Aorta (tissue), 5 donors: ENCODE measurements around the gene FMR1. TPM values are rescaled to one million over a fixed set of nuclear protein-coding genes. Genes with fewer than 3 reads are reported as not detected.

Experiments
- ATAC-seq: fragments of 200-7000 bp; cut with Tn5 transposase; one replicate; pipeline ENCODE4 v1.9.1; 2022; ENCODE audit warnings: moderate library complexity; ENCODE audit not compliant: low FRiP score
- DNase-seq, 2 donors: peaks; one replicate each; pipeline ENCODE4 v3.0.0-alpha.2; 2020
- H3K27ac ChIP-seq, 2 donors: one replicate each; pipeline ENCODE4 v1.5.1; 2013; ENCODE audit warnings: low read length in 2 of 2, mild to moderate bottlenecking in 2 of 2, moderate library complexity in 2 of 2, control low read depth in 1 of 2, inconsistent platforms in 1 of 2, low read depth in 1 of 2
- H3K27me3 ChIP-seq, 2 donors: one replicate each; pipeline ENCODE4 v1.6.1; 2013; ENCODE audit warnings: control low read depth in 1 of 2, low read length in 1 of 2, mild to moderate bottlenecking in 1 of 2, moderate library complexity in 1 of 2; ENCODE audit not compliant: insufficient read depth in 2 of 2, control insufficient read depth in 1 of 2
- H3K36me3 ChIP-seq, 2 donors: one replicate each; pipeline ENCODE4 v1.6.1; 2013; ENCODE audit warnings: control low read depth in 1 of 2, low read length in 1 of 2, mild to moderate bottlenecking in 1 of 2; ENCODE audit not compliant: insufficient read depth in 2 of 2, control insufficient read depth in 1 of 2
- H3K4me1 ChIP-seq, 2 donors: one replicate each; pipeline ENCODE4 v1.6.1; 2013; ENCODE audit warnings: low read length in 2 of 2, control low read depth in 1 of 2, mild to moderate bottlenecking in 1 of 2, moderate library complexity in 1 of 2; ENCODE audit not compliant: insufficient read depth in 2 of 2, control insufficient read depth in 1 of 2
- H3K4me3 ChIP-seq, 2 donors: one replicate each; pipeline ENCODE4 v1.5.1; 2013; ENCODE audit warnings: low read length in 2 of 2, control low read depth in 1 of 2, mild to moderate bottlenecking in 1 of 2
- H3K9me3 ChIP-seq: one replicate; pipeline ENCODE4 v1.6.1; 2013; ENCODE audit warnings: mild to moderate bottlenecking, low read length; ENCODE audit not compliant: control insufficient read depth
- WGBS, 2 donors: extraction: QIAGEN DNeasy Blood & Tissue Kit; methylation state at CpG; one replicate each; pipeline ENCODE4 v1.1.7; 2013; 5-methylcytosine and 5-hydroxymethylcytosine counted together
- intact Hi-C, 2 donors: fragments of 100-400 bp; cut with DNase I; formaldehyde crosslinking; loops; one replicate each; pipeline versions ENCODE4 v1.14.2 to v1.15.0; 2022
- polyA plus RNA-seq, 2 donors: library from polyadenylated mRNA; stranded (reverse); fragments of 200-250 nt; gene quantifications; one replicate each; pipeline ENCODE4 v1.2.3, GENCODE V29; 2013
- total RNA-seq, 2 donors: library from RNA; stranded (reverse); fragmentation: NEBNext Ultra II Directional; extraction: Animal tissue kit (Norgen Biotek cat#: 25700); gene quantifications; one replicate each; pipeline ENCODE4 v1.2.1, GENCODE V29; 2021
- donor health status: healthy with polysubstance abuse.
- donor health status: Bipolar disorder and iron deficiency.
- donor health status: DM: no; HTN: no; CAD: no.
- donor health status: DM: no; HTN: no; CAD: no.
- donor health status: DM: yes; HTN: yes; CAD: no.

Gene FMR1
- total and polyA plus RNA-seq, 4 donors: 25.4 to 51.8 (median 36.1) TPM

GRCh38 chrX:147912093-147912801 is 528 bp downstream of the FMR1 start:
- peak overlapping the region in 1 of 2 donors; percentile 75 for H3K27ac ChIP-seq
- peak; percentile 51 to 79 for DNase-seq
- WGBS, 2 donors: 0 to 40% methylated on average over 38 to 58 of the region's 58 CpGs
- ATAC-seq: peak; percentile 46
- no peaks in the 10 kb centered on the region for H3K36me3 ChIP-seq
- intact Hi-C loops: no loop called here
- no peaks in the 10 kb centered on the region for H3K9me3 ChIP-seq
- H3K4me1 ChIP-seq: no peaks in the 10 kb centered on the region
- no peaks in the 10 kb centered on the region for H3K27me3 ChIP-seq
- peak overlapping the region; percentile 8 to 24 for H3K4me3 ChIP-seq

- H3K36me3 ChIP-seq: no peaks in the 10 kb centered on the region
- WGBS, 2 donors: 60 to 74% methylated on average over 6 of the region's 6 CpGs
- intact Hi-C loops: no loop called here
- H3K4me3 ChIP-seq: no peak overlapping the region
- H3K27ac ChIP-seq: no peak overlapping the region
- DNase-seq: no peak
- no peaks in the 10 kb centered on the region for H3K4me1 ChIP-seq
- no peaks in the 10 kb centered on the region for H3K27me3 ChIP-seq
- H3K9me3 ChIP-seq: no peaks in the 10 kb centered on the region
- ATAC-seq: no peak
These were observed 1.9 kb downstream of the FMR1 start for GRCh38 chrX:147913570-147913969.

GRCh38 chrX:147914591-147914990 is 2.9 kb downstream of the FMR1 start:
- H3K27ac ChIP-seq: no peak overlapping the region
- intact Hi-C loops: no loop called here
- H3K4me1 ChIP-seq: no peaks in the 10 kb centered on the region
- no peak overlapping the region for H3K4me3 ChIP-seq
- no peak for DNase-seq
- ATAC-seq: no peak
- H3K9me3 ChIP-seq: no peaks in the 10 kb centered on the region
- H3K27me3 ChIP-seq: no peaks in the 10 kb centered on the region
- 64 to 73% methylated on average over 3 of the region's 3 CpGs for WGBS, 2 donors
- H3K36me3 ChIP-seq: no peaks in the 10 kb centered on the region

- peaks cover 0 to 4% of the 10 kb centered on the region in 2 donors for H3K4me1 ChIP-seq
- WGBS, 2 donors: 64 to 85% methylated on average over 6 of the region's 6 CpGs
These were observed 4.8 kb downstream of the FMR1 start for GRCh38 chrX:147916375-147916968.

GRCh38 chrX:147917700-147918695 is 6.3 kb downstream of the FMR1 start:
- Histone ChIP-seq H3K27me3 (no peaks in the 10 kb centered on the region), H3K9me3 (no peaks in the 10 kb centered on the region), H3K4me3 (no peak overlapping the region), H3K4me1 (peaks cover 0 to 4% of the 10 kb centered on the region in 2 donors), H3K36me3 (no peaks in the 10 kb centered on the region), H3K27ac (no peak overlapping the region)
- DNase-seq: no peak
- ATAC-seq: no peak
- WGBS, 2 donors: 61 to 69% methylated on average over 10 of the region's 10 CpGs
- intact Hi-C loops: no loop called here

More at GRCh38 chrX:147916375-147916968, 4.8 kb downstream of the FMR1 start:
- DNase-seq (no peak), ATAC-seq (no peak)
- intact Hi-C loops: no loop called here
- H3K36me3 ChIP-seq: no peaks in the 10 kb centered on the region
- no peaks in the 10 kb centered on the region for H3K27me3 ChIP-seq
- H3K4me3 ChIP-seq: no peak overlapping the region
- no peaks in the 10 kb centered on the region for H3K9me3 ChIP-seq
- H3K27ac ChIP-seq: no peak overlapping the region

- H3K27me3 ChIP-seq: no peaks in the 10 kb centered on the region
- WGBS, 2 donors: 51 to 72% methylated on average over 3 of the region's 3 CpGs
- H3K4me1 ChIP-seq: peaks cover 0 to 4% of the 10 kb centered on the region in 2 donors
- DNase-seq (no peak), ATAC-seq (no peak)
- H3K27ac ChIP-seq: no peak overlapping the region
- H3K9me3 ChIP-seq: no peaks in the 10 kb centered on the region
- H3K36me3 ChIP-seq: no peaks in the 10 kb centered on the region
- H3K4me3 ChIP-seq: no peak overlapping the region
- intact Hi-C loops: no loop called here
These were observed 8.5 kb downstream of the FMR1 start for GRCh38 chrX:147920161-147920666.

- DNase-seq (no peak), ATAC-seq (no peak)
- Histone ChIP-seq H3K9me3 (no peaks in the 10 kb centered on the region), H3K4me1 (peaks cover 0 to 4% of the 10 kb centered on the region in 2 donors), H3K36me3 (no peaks in the 10 kb centered on the region), H3K27ac (no peak overlapping the region), H3K4me3 (no peak overlapping the region), H3K27me3 (no peaks in the 10 kb centered on the region)
- WGBS, 2 donors: 49 to 70% methylated on average over 1 of the region's 1 CpG
- intact Hi-C loops: no loop called here
These were observed 11.9 kb downstream of the FMR1 start for GRCh38 chrX:147923605-147924004.

- Histone ChIP-seq H3K36me3 (no peaks in the 10 kb centered on the region), H3K27ac (no peak overlapping the region), H3K27me3 (no peaks in the 10 kb centered on the region), H3K4me3 (no peak overlapping the region), H3K4me1 (no peaks in the 10 kb centered on the region), H3K9me3 (no peaks in the 10 kb centered on the region)
- WGBS, 2 donors: 82 to 95% methylated on average over 4 of the region's 4 CpGs
- DNase-seq (no peak), ATAC-seq (no peak)
- intact Hi-C loops: no loop called here
These were observed 15.5 kb downstream of the FMR1 start for GRCh38 chrX:147927256-147927655.
